ENCODE results near the gene LIPC. TPM values are rescaled to one million over a fixed set of nuclear protein-coding genes. Genes with fewer than 3 reads are reported as not detected.

LIPC gene
- total RNA-seq, 1 donor from 2014 or later, result not detected

DNA sequence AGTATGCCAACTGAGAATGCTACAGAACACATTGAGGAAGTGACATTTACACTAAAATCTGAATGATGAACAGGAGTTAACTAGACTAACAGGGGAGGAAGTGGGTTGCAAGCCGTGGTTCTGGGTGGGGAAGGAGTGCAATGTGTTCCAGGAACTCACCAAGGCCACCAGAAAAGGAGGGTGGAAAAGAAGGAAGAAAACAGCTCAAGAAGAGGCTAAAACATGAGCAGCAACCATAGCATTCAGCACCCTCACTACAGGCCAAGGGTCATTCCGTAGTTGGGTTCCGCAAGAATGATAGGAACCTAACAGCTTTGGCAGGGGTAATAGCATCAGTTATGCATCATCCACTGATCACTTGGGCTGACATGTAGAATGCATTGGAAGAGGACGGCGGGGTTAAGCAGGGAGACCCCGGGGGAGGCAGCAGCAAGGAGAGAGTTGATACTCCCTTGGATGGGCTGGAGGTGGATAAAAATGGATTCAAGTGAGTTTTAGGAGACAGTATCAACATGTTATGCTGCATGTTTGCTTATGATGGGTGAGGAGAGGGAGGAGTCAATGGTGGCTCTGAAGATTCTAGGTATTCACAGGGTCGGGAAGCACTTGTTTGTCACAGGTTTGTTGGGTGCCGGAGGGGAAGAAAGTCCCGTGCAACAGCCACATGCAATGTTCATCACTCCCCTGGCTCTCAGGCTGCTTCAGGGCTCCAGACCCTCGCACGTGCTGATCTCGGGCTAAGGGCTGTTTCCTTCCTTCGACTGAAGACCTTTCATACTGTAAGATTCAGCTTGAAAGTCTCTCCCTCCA, 53.2 kb downstream of the LIPC start:
- H3K27me3 ChIP-seq, result no peaks in the 10 kb centered on the region
- no peaks in the 10 kb centered on the region for H3K9me3 ChIP-seq
- H3K4me1 ChIP-seq, result peaks cover 8% of the 10 kb centered on the region
- H3K4me3 ChIP-seq, result no peak overlapping the region
- no peak overlapping the region for H3K27ac ChIP-seq
- intact Hi-C loops (cut with DNase I), result no loop called here
- TF ChIP-seq CTCF (IDR thresholded peaks at IDR 0.05) (no peak), POLR2AphosphoS5 (IDR thresholded peaks at IDR 0.05; ENCODE audit: insufficient read depth in 1 of 2, low read depth in 1 of 2) (no peak), POLR2A (IDR thresholded peaks at IDR 0.05) (no peak)
- no peak for DNase-seq (ENCODE audit: extremely low spot score in 2 of 2)
- no peaks in the 10 kb centered on the region for H3K36me3 ChIP-seq

DNA sequence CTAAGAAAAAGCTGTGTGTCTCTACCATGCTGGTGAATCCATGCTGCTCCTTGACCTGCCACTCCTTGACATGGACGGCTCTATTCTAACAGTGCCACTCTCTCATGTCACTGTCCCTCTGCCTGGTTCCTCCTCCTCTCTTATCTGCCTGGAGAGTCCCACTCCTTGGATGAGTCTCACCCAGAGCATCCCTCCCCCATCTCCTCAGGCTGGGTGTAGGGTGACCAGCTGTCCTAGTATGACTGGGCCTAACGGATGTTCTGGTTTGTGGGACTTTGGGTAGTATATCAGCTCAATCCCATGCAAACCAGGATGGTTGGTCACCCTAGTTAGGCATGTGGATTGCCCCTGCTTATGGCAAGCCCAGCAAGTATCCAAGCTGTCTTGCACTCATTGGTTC, 54.3 kb downstream of the LIPC start:
- TF ChIP-seq POLR2A (IDR thresholded peaks at IDR 0.05) (no peak), POLR2AphosphoS5 (IDR thresholded peaks at IDR 0.05; ENCODE audit: insufficient read depth in 1 of 2, low read depth in 1 of 2) (no peak), CTCF (IDR thresholded peaks at IDR 0.05) (no peak)
- intact Hi-C loops (cut with DNase I), result no loop called here
- H3K27me3 ChIP-seq, result no peaks in the 10 kb centered on the region
- H3K9me3 ChIP-seq, result no peaks in the 10 kb centered on the region
- no peaks in the 10 kb centered on the region for H3K36me3 ChIP-seq
- H3K27ac ChIP-seq, result no peak overlapping the region
- H3K4me1 ChIP-seq, result peaks cover 8% of the 10 kb centered on the region
- H3K4me3 ChIP-seq, result no peak overlapping the region
- DNase-seq (ENCODE audit: extremely low spot score in 2 of 2), result no peak

GRCh38 chr15:58486564-58486963, 54.8 kb downstream of the LIPC start:
- Histone ChIP-seq H3K4me1 (peaks cover 8% of the 10 kb centered on the region), H3K27ac (no peak overlapping the region), H3K4me3 (no peak overlapping the region), H3K36me3 (no peaks in the 10 kb centered on the region), H3K27me3 (no peaks in the 10 kb centered on the region), H3K9me3 (no peaks in the 10 kb centered on the region)
- TF ChIP-seq POLR2AphosphoS5 (IDR thresholded peaks at IDR 0.05; ENCODE audit: insufficient read depth in 1 of 2, low read depth in 1 of 2) (no peak), CTCF (IDR thresholded peaks at IDR 0.05) (no peak), POLR2A (IDR thresholded peaks at IDR 0.05) (no peak)
- intact Hi-C loops (cut with DNase I), result no loop called here
- no peak for DNase-seq (ENCODE audit: extremely low spot score in 2 of 2)

GRCh38 chr15:58487041-58487723, 55.4 kb downstream of the LIPC start:
- no peaks in the 10 kb centered on the region for H3K9me3 ChIP-seq
- no peak for TF ChIP-seq POLR2AphosphoS5 (IDR thresholded peaks at IDR 0.05; ENCODE audit: insufficient read depth in 1 of 2, low read depth in 1 of 2)
- no peak for TF ChIP-seq POLR2A (IDR thresholded peaks at IDR 0.05)
- no peak for TF ChIP-seq CTCF (IDR thresholded peaks at IDR 0.05)
- no peak overlapping the region for H3K27ac ChIP-seq
- no peaks in the 10 kb centered on the region for H3K36me3 ChIP-seq
- intact Hi-C loops (cut with DNase I), result no loop called here
- H3K27me3 ChIP-seq, result no peaks in the 10 kb centered on the region
- peaks cover 8% of the 10 kb centered on the region for H3K4me1 ChIP-seq
- H3K4me3 ChIP-seq, result no peak overlapping the region
- no peak for DNase-seq (ENCODE audit: extremely low spot score in 2 of 2)

DNA sequence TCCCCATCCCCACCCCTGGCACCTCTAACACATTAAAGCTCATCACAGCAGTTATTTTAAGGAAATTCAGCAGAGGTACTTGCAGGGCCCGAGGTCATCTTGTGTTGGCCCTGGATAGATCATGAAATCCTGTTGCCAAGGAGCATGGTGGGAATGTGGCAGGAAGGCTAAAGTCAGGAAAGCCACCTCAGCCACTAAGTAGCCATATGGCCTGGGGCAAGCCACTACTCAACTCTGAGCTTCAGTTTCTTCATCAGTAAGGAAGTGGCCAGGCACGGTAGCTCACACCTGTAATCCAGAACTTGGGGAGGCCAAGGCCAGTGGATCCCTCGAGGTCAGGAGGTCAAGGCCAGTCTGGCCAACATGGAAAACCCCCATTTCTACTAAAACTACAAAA, 55.9 kb downstream of the LIPC start:
- no peak for TF ChIP-seq POLR2AphosphoS5 (IDR thresholded peaks at IDR 0.05; ENCODE audit: insufficient read depth in 1 of 2, low read depth in 1 of 2)
- TF ChIP-seq CTCF (IDR thresholded peaks at IDR 0.05), result no peak
- TF ChIP-seq POLR2A (IDR thresholded peaks at IDR 0.05), result no peak
- H3K36me3 ChIP-seq, result no peaks in the 10 kb centered on the region
- no peak for DNase-seq (ENCODE audit: extremely low spot score in 2 of 2)
- no peaks in the 10 kb centered on the region for H3K9me3 ChIP-seq
- intact Hi-C loops (cut with DNase I), result no loop called here
- no peak overlapping the region for H3K4me3 ChIP-seq
- peaks cover 8% of the 10 kb centered on the region for H3K4me1 ChIP-seq
- no peaks in the 10 kb centered on the region for H3K27me3 ChIP-seq
- no peak overlapping the region for H3K27ac ChIP-seq
